Measurements from ENCODE around the gene ESF1. TPM values are rescaled to one million over a fixed set of nuclear protein-coding genes. Genes with fewer than 3 reads are reported as not detected.

The ESF1 gene
- total RNA-seq, 4 donors from 2014 or later: 3.1 to 18.0 (median 13.2) TPM

DNA sequence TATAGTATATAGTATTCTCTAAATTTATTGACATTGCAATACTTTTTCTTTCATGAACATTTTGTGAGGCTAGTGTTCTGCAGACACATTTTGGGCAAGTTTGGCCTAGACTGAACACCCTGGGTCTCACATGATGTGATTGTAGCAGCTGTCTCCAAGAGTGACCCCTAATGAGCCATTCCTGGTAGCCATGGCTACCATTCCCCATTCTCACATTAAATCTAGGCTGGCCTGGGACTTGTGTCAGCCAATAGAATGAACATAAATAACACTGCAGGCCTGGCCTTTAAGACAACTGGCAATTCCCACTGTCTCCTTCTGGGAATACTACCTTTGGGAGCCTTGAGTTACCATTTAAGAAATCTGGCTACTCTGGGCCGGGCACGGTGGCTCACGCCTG lies 108.0 kb downstream of the ESF1 start:
- no peak overlapping the region for H3K27ac ChIP-seq
- H3K4me1 ChIP-seq: peaks cover 0 to 2% of the 10 kb centered on the region in 2 donors
- H3K27me3 ChIP-seq: no peaks in the 10 kb centered on the region
- no peak for DNase-seq
- TF ChIP-seq CTCF (IDR thresholded peaks at IDR 0.05): no peak
- no peak for TF ChIP-seq POLR2A (IDR thresholded peaks at IDR 0.05)
- no peaks in the 10 kb centered on the region for H3K36me3 ChIP-seq
- intact Hi-C loops (cut with DNase I; ENCODE audit: low total_unique reads): no loop called here
- H3K4me3 ChIP-seq: no peak overlapping the region
- H3K9me3 ChIP-seq: no peaks in the 10 kb centered on the region

DNA sequence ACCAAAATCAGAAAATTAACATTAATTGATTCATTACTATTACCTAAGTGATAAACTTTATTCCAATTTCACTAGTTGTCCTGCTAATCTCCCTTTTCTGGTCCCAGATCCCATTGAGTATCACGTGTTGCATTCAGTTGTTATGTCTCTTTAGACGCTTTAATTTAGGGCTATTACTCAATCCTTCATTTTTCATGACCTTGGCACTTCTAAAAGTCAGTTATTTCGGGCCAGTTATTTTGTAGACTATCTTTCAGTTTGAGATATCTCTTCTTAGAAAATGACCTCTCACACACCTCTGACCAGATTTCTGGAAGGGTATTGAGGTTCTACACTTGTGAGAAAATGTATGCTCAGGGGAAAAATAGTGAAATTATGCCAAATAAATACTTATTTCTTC lies 112.0 kb downstream of the ESF1 start:
- H3K4me1 ChIP-seq: peaks cover 0 to 13% of the 10 kb centered on the region in 2 donors
- DNase-seq: no peak
- H3K27ac ChIP-seq: peak overlapping the region; percentile 27 to 53
- H3K36me3 ChIP-seq: no peaks in the 10 kb centered on the region
- intact Hi-C loops (cut with DNase I; ENCODE audit: low total_unique reads): no loop called here
- H3K4me3 ChIP-seq: no peak overlapping the region
- no peaks in the 10 kb centered on the region for H3K27me3 ChIP-seq
- TF ChIP-seq POLR2A (IDR thresholded peaks at IDR 0.05) (no peak), CTCF (IDR thresholded peaks at IDR 0.05) (no peak)
- no peaks in the 10 kb centered on the region for H3K9me3 ChIP-seq

DNA sequence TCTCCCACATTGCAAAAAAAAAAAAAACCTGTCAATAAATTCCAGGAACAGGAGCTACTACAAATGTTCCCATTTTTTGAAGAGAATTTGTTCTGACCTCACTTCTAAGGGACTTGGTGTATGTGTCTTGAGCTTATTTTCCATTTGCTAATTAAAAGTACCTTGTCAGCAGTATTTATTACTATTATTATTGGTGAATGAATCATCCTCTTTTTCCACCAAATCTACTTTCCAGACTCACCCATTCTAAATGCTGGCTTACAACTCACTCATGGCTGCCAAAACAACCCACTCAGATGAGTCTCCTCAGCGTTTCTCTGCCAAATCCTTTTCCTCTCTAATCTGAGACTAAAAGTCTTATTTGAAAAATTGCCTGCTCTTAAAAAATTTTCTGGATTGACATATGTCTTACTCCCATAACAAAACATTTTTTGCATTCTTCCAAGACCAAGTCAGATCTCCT lies 112.8 kb downstream of the ESF1 start:
- TF ChIP-seq POLR2A (IDR thresholded peaks at IDR 0.05) (no peak), CTCF (IDR thresholded peaks at IDR 0.05) (no peak)
- H3K27ac ChIP-seq: peak overlapping the region; percentile 27 to 53
- H3K4me3 ChIP-seq: no peak overlapping the region
- H3K4me1 ChIP-seq: peaks cover 0 to 13% of the 10 kb centered on the region in 2 donors
- peak; percentile 50 to 55 for DNase-seq
- no peaks in the 10 kb centered on the region for H3K36me3 ChIP-seq
- H3K9me3 ChIP-seq: no peaks in the 10 kb centered on the region
- H3K27me3 ChIP-seq: no peaks in the 10 kb centered on the region
- intact Hi-C loops (cut with DNase I; ENCODE audit: low total_unique reads): no loop called here

GRCh38 chr20:13671512-13671911 lies 113.2 kb downstream of the ESF1 start:
- H3K27ac ChIP-seq: peak overlapping the region; percentile 27 to 53
- H3K9me3 ChIP-seq: no peaks in the 10 kb centered on the region
- intact Hi-C loops (cut with DNase I; ENCODE audit: low total_unique reads): no loop called here
- H3K36me3 ChIP-seq: no peaks in the 10 kb centered on the region
- no peak for TF ChIP-seq POLR2A (IDR thresholded peaks at IDR 0.05)
- TF ChIP-seq CTCF (IDR thresholded peaks at IDR 0.05): no peak
- no peak for DNase-seq
- H3K27me3 ChIP-seq: no peaks in the 10 kb centered on the region
- H3K4me3 ChIP-seq: no peak overlapping the region
- H3K4me1 ChIP-seq: peaks cover 0 to 13% of the 10 kb centered on the region in 2 donors

GRCh38 chr20:13670160-13670559 lies 114.6 kb downstream of the ESF1 start:
- H3K36me3 ChIP-seq: no peaks in the 10 kb centered on the region
- no peaks in the 10 kb centered on the region for H3K27me3 ChIP-seq
- intact Hi-C loops (cut with DNase I; ENCODE audit: low total_unique reads): no loop called here
- H3K27ac ChIP-seq: no peak overlapping the region
- H3K4me1 ChIP-seq: peaks cover 0 to 13% of the 10 kb centered on the region in 2 donors
- DNase-seq: no peak
- TF ChIP-seq POLR2A (IDR thresholded peaks at IDR 0.05) (no peak), CTCF (IDR thresholded peaks at IDR 0.05) (no peak)
- no peak overlapping the region for H3K4me3 ChIP-seq
- H3K9me3 ChIP-seq: no peaks in the 10 kb centered on the region
